Panc1 (cell line): ENCODE results near the gene POLN. TPM values are rescaled to one million over a fixed set of nuclear protein-coding genes. Genes with fewer than 3 reads are reported as not detected.

Source experiments
- ATAC-seq: fragments of 200-7000 bp; cut with Tn5 transposase; 2 replicates; pipeline ENCODE4 v1.9.1; 2020; ENCODE audit warnings: mild to moderate bottlenecking, moderate library complexity
- BruUV-seq: library from RNA; stranded (reverse); fragments of 400-500 nt; replicated peaks from 2 replicates; lab custom pipeline; 2021; lab: Mats Ljungman, UMichigan
- CTCF ChIA-PET: fragments of 300-600 bp; sonication (Branson Sonifier 250); formaldehyde crosslinking; loops from one replicate; lab custom pipeline; 2022; ENCODE audit warnings: antibody characterized with exemption; lab: Charles Lee
- POLR2A ChIA-PET: fragments of 300-600 bp; sonication (Branson Sonifier 250); formaldehyde crosslinking; loops from one replicate; lab custom pipeline; 2022; ENCODE audit warnings: antibody characterized with exemption; lab: Charles Lee
- DNase-seq: peaks from one replicate; pipeline ENCODE4 v3.0.0-alpha.2; 2010; ENCODE audit warnings: low read depth, low spot score
- H3K27ac ChIP-seq: 2 replicates; pipeline ENCODE4 v1.5.1; 2011; ENCODE audit warnings: mild to moderate bottlenecking, low read length, inconsistent platforms
- H3K27me3 ChIP-seq: fragments of 200-500 bp; sonication (Bioruptor generic); 2 replicates; pipeline ENCODE4 v1.6.0; 2014; ENCODE audit warnings: low read length, inconsistent platforms; ENCODE audit not compliant: control insufficient read depth, insufficient read depth
- H3K36me3 ChIP-seq: fragments of 200-500 bp; sonication (Bioruptor generic); 2 replicates; pipeline ENCODE4 v1.5.1; 2014; ENCODE audit warnings: inconsistent platforms, mild to moderate bottlenecking, low read length, moderate library complexity; ENCODE audit not compliant: control insufficient read depth, insufficient read depth
- H3K4me1 ChIP-seq: 2 replicates; pipeline ENCODE4 v1.5.1; 2011; ENCODE audit warnings: inconsistent platforms, mild to moderate bottlenecking, low read length, moderate library complexity; ENCODE audit not compliant: control insufficient read depth, insufficient read depth
- H3K4me3 ChIP-seq, 2 experiments: 2 replicates each; pipeline ENCODE4 v1.5.1; 2011 to 2012; ENCODE audit warnings: low read depth in 2 of 2, low read length in 2 of 2, mild to moderate bottlenecking in 2 of 2, inconsistent platforms in 1 of 2, moderate library complexity in 1 of 2
- H3K9me3 ChIP-seq: fragments of 200-500 bp; sonication (Bioruptor generic); 2 replicates; pipeline ENCODE4 v1.5.1; 2014; ENCODE audit warnings: low read depth, mild to moderate bottlenecking, inconsistent platforms, low read length, moderate library complexity; ENCODE audit not compliant: control insufficient read depth, insufficient read depth
- POLR2AphosphoS5 ChIP-seq: IDR thresholded peaks from 2 replicates; pipeline ENCODE4 v1.6.1; 2012; ENCODE audit warnings: mild to moderate bottlenecking, low read depth, low read length, moderate library complexity
- SIN3A ChIP-seq: IDR thresholded peaks from 2 replicates; pipeline ENCODE4 v1.6.1; 2012; ENCODE audit warnings: low read depth, mild to moderate bottlenecking, low read length, moderate library complexity, borderline replicate concordance; ENCODE audit not compliant: insufficient read depth
- TCF7L2 ChIP-seq: IDR thresholded peaks from 2 replicates; pipeline ENCODE4 v1.6.1; 2011; ENCODE audit warnings: mild to moderate bottlenecking, low read depth, low read length, inconsistent platforms
- in situ Hi-C: cut with HindIII; loops from 2 replicates; pipeline ENCODE4 v1.10.0; 2016; ENCODE audit warnings: low sequenced_read_pairs, low pct_unique_long_range_greater_than_20kb
- intact Hi-C: fragments of 100-400 bp; cut with micrococcal nuclease; formaldehyde crosslinking; loops from one replicate; pipeline ENCODE4 v1.10.0; 2022; ENCODE audit not compliant: unreplicated experiment
- total RNA-seq: library from RNA; stranded (reverse); gene quantifications from one replicate; pipeline ENCODE4 v1.2.1, GENCODE V29; 2021; ENCODE audit not compliant: unreplicated experiment
- TF ChIP-seq, protein P1 (sequence below), 2 experiments: IDR thresholded peaks; 2 replicates each; pipeline ENCODE4 v1.6.1; 2011 to 2012; ENCODE audit warnings: low read depth in 2 of 2, control low read depth in 1 of 2, low read length in 1 of 2, mild to moderate bottlenecking in 1 of 2, moderate library complexity in 1 of 2; ENCODE audit not compliant: insufficient read depth in 1 of 2
- TF ChIP-seq, protein P2 (sequence below): fragments of 450-650 bp; IDR thresholded peaks from 2 replicates; pipeline ENCODE4 v1.5.1; 2017; ENCODE audit warnings: mild to moderate bottlenecking

The POLN gene
- total RNA-seq, 1 experiment from 2014 or later: 4.3 TPM

DNA sequence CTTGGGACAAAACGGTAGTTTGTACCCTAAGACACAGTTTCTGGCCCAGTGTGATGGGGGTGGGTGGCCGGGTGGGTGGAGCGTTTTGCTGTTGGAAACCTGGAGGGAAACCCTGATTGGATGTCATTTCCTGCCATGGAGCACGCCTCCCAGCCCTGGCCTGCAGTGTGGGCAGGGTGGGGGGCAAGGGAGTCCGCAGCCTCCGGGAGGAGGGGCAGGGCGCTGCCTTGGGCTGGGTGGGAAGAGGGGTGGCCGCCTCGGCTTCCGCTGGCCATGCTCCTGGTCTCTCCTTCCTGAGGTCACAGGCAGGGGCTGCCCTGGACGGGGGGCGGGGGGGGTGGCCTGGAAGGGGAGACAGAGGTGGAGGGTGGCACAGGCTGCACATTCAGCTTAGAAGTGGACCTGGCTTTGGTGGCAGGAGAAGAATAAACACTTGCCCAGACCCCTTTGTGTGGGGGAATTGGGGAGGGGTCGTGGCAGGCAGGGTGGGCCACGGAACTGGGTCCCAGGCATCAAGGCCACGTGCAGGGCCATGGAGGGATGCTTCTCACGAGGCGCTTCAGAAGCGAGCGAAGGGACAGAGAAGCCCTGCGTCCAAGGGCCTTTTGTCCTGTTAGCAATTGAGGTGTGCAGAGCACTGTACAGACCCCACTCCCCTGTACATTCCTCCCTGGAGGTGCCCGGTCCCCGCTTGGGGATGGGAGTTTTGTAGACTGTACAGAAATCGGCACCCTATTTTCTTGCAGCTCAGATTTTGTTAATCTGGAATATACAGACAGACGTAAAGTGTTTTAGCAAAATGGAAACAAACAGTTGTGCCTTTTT lies 176.6 kb downstream of the POLN start:
- Histone ChIP-seq H3K4me1 (peaks cover 9% of the 10 kb centered on the region), H3K36me3 (no peaks in the 10 kb centered on the region), H3K27ac (no peak overlapping the region), H3K27me3 (no peaks in the 10 kb centered on the region), H3K4me3 (no peak overlapping the region), H3K9me3 (no peaks in the 10 kb centered on the region)
- ChIA-PET POLR2A (interaction anchor here (0.6 kb wide), 1 partner anchor 62 kb away, joined by 3 read pairs; no protein-coding TSS in a partner anchor), CTCF (no interaction called here)
- BruUV-seq: TSS peak; percentile 87
- DNase-seq (no peak), ATAC-seq (no peak)
- in situ Hi-C loops: no loop called here
- intact Hi-C loops: no loop called here
- TF ChIP-seq POLR2AphosphoS5 (no peak), TCF7L2 (no peak), SIN3A (no peak)
- TF ChIP-seq, protein P1, sequence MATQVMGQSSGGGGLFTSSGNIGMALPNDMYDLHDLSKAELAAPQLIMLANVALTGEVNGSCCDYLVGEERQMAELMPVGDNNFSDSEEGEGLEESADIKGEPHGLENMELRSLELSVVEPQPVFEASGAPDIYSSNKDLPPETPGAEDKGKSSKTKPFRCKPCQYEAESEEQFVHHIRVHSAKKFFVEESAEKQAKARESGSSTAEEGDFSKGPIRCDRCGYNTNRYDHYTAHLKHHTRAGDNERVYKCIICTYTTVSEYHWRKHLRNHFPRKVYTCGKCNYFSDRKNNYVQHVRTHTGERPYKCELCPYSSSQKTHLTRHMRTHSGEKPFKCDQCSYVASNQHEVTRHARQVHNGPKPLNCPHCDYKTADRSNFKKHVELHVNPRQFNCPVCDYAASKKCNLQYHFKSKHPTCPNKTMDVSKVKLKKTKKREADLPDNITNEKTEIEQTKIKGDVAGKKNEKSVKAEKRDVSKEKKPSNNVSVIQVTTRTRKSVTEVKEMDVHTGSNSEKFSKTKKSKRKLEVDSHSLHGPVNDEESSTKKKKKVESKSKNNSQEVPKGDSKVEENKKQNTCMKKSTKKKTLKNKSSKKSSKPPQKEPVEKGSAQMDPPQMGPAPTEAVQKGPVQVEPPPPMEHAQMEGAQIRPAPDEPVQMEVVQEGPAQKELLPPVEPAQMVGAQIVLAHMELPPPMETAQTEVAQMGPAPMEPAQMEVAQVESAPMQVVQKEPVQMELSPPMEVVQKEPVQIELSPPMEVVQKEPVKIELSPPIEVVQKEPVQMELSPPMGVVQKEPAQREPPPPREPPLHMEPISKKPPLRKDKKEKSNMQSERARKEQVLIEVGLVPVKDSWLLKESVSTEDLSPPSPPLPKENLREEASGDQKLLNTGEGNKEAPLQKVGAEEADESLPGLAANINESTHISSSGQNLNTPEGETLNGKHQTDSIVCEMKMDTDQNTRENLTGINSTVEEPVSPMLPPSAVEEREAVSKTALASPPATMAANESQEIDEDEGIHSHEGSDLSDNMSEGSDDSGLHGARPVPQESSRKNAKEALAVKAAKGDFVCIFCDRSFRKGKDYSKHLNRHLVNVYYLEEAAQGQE (IDR thresholded peaks at IDR 0.05; ENCODE audit: insufficient read depth in 1 of 2, low read depth in 2 of 2, low read length in 1 of 2): no peak
- TF ChIP-seq, protein P2, sequence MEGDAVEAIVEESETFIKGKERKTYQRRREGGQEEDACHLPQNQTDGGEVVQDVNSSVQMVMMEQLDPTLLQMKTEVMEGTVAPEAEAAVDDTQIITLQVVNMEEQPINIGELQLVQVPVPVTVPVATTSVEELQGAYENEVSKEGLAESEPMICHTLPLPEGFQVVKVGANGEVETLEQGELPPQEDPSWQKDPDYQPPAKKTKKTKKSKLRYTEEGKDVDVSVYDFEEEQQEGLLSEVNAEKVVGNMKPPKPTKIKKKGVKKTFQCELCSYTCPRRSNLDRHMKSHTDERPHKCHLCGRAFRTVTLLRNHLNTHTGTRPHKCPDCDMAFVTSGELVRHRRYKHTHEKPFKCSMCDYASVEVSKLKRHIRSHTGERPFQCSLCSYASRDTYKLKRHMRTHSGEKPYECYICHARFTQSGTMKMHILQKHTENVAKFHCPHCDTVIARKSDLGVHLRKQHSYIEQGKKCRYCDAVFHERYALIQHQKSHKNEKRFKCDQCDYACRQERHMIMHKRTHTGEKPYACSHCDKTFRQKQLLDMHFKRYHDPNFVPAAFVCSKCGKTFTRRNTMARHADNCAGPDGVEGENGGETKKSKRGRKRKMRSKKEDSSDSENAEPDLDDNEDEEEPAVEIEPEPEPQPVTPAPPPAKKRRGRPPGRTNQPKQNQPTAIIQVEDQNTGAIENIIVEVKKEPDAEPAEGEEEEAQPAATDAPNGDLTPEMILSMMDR: no peak

DNA sequence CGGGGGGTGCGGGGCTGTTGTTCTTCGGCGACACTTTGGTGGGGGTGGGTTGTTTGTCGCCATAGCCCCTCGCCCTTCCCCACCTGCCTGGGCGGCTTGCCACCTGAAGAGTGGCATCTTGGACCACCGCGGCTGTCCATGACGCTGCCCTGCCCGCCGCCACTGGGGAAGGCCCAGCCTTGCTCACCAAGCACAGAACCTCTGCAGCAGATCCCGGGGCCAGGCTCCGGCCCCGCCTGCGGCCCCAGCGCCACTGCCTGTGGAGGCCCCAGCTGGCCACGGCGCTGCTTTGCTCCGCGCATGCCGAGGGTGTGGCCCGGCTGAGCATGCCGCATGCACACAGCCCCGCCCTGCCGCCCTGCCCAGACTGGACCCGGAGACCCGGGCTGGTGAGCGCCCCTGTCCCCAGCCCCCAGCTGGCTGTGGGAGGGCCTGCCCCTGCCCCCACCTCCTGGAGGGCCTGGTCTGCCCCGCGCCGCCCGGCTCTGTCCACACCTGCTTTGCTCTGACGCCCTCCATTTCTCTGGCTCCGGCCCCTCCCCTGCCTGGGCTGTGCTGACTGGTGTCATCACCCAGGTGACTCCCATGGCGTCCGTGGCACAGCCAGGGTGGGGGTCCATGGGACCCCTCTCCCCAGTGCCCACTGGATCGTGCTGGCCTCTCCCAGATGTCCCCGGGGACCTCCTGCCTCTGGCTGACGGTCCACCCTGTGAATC lies 177.5 kb downstream of the POLN start:
- ATAC-seq (peak; percentile 78), DNase-seq (no peak)
- ChIA-PET CTCF (no interaction called here), POLR2A (no interaction called here)
- H3K36me3 ChIP-seq: no peaks in the 10 kb centered on the region
- TF ChIP-seq POLR2AphosphoS5: no peak
- TF ChIP-seq, protein P2: no peak
- no peak for TF ChIP-seq SIN3A
- TF ChIP-seq TCF7L2: no peak
- TF ChIP-seq, protein P1 (IDR thresholded peaks at IDR 0.05; ENCODE audit: insufficient read depth in 1 of 2, low read depth in 2 of 2, low read length in 1 of 2): no peak
- in situ Hi-C loops (no loop called here), intact Hi-C loops (no loop called here)
- peak overlapping the region in 1 of 2 experiments; percentile 5; a peak in 1 of 4 replicates for H3K4me3 ChIP-seq
- H3K9me3 ChIP-seq: no peaks in the 10 kb centered on the region
- no TSS peak for BruUV-seq
- no peaks in the 10 kb centered on the region for H3K27me3 ChIP-seq
- peaks cover 9% of the 10 kb centered on the region for H3K4me1 ChIP-seq
- no peak overlapping the region for H3K27ac ChIP-seq
